K562 (cell line): Measurements from ENCODE around the gene PDZRN3. TPM values are rescaled to one million over a fixed set of nuclear protein-coding genes. Genes with fewer than 3 reads are reported as not detected.

ENCODE experiments used
- ATAC-seq: fragments of 200-7000 bp; cut with Tn5 transposase; 3 replicates; pipeline ENCODE4 v1.9.1; 2020; ENCODE audit warnings: moderate library complexity
- BruUV-seq: library from RNA; stranded (reverse); fragments of 400-500 nt; replicated peaks from 2 replicates; lab custom pipeline; 2021; lab: Mats Ljungman, UMichigan
- CTCF ChIA-PET: fragments of 300-600 bp; formaldehyde crosslinking; extraction: SDS; loops from one replicate; lab custom pipeline; 2021; ENCODE audit warnings: low intra/inter-chr PET ratio; lab: Yijun Ruan, JAX
- POLR2A ChIA-PET: fragments of 300-600, 350-650 bp; sonication (Branson Sonifier 250); formaldehyde crosslinking; extraction: SDS; loops from one replicate; lab custom pipeline; 2021; ENCODE audit warnings: antibody characterized with exemption, inconsistent platforms; lab: Yijun Ruan, JAX
- DNase-seq, 4 experiments: peaks; one replicate each; pipeline versions ENCODE4 v3.0.0 to v3.0.0-alpha.2; 2011 to 2018; ENCODE audit warnings: low spot score in 3 of 4, mixed read lengths in 3 of 4; ENCODE audit errors: extremely low read depth in 1 of 4
- FAIRE-seq: peaks from 2 replicates; lab custom pipeline; 2011; peaks lifted over from hg19 to GRCh38; lab: Jason Lieb, UNC
- H2AFZ ChIP-seq: 2 replicates; pipeline ENCODE4 v1.6.0; 2011; ENCODE audit warnings: low read depth, low read length, control low read depth, inconsistent platforms
- H3K27ac ChIP-seq: fragments of 200-600 bp; 3 replicates; pipeline ENCODE4 v1.8.0; 2011; ENCODE audit warnings: low read depth, mild to moderate bottlenecking, control low read depth, inconsistent platforms, low read length, moderate library complexity, mixed read lengths; ENCODE audit errors: extremely low read depth
- H3K27me3 ChIP-seq, 2 experiments: fragments of 300-600 bp in 1 of 2; 2 replicates in 1 of 2; 3 replicates in 1 of 2; pipeline versions ENCODE4 v1.6.0 to v1.8.0; 2011; ENCODE audit warnings: inconsistent platforms in 2 of 2, low read length in 2 of 2, mild to moderate bottlenecking in 1 of 2, mixed read lengths in 1 of 2, moderate library complexity in 1 of 2; ENCODE audit not compliant: control insufficient read depth in 2 of 2, insufficient read depth in 2 of 2
- H3K36me3 ChIP-seq: fragments of 300-600 bp; 3 replicates; pipeline ENCODE4 v1.8.0; 2011; ENCODE audit warnings: mild to moderate bottlenecking, low read length, inconsistent platforms; ENCODE audit not compliant: control insufficient read depth, insufficient read depth
- H3K4me1 ChIP-seq, 2 experiments: fragments of 200-600 bp in 1 of 2; replicated peaks in 1 of 2; 2 replicates in 1 of 2; 3 replicates in 1 of 2; pipeline versions ENCODE4 v1.5.1 to v1.8.0; 2011; ENCODE audit warnings: inconsistent platforms in 2 of 2, low read length in 2 of 2, mild to moderate bottlenecking in 1 of 2, mixed read lengths in 1 of 2, moderate library complexity in 1 of 2; ENCODE audit not compliant: control insufficient read depth in 2 of 2, insufficient read depth in 2 of 2
- H3K4me2 ChIP-seq: 2 replicates; pipeline ENCODE4 v1.6.1; 2011; ENCODE audit warnings: low read length, control low read depth, inconsistent platforms, mixed read lengths; ENCODE audit not compliant: insufficient read depth
- H3K4me3 ChIP-seq: fragments of 200-600 bp; sonication (generic), shearing (Covaris generic); 2 replicates; pipeline ENCODE4 v1.5.1; 2016; ENCODE audit warnings: control low read depth, inconsistent platforms
- H3K79me2 ChIP-seq: fragments of 200-600 bp; 3 replicates; pipeline ENCODE4 v1.8.0; 2011; ENCODE audit warnings: low read length, inconsistent platforms; ENCODE audit not compliant: control insufficient read depth, insufficient read depth
- H3K9ac ChIP-seq, 2 experiments: 2 replicates each; pipeline versions ENCODE4 v1.6.0 to v1.6.1; 2011; ENCODE audit warnings: low read depth in 2 of 2, low read length in 2 of 2, control low read depth in 1 of 2, inconsistent platforms in 1 of 2, mild to moderate bottlenecking in 1 of 2, mixed read lengths in 1 of 2; ENCODE audit not compliant: insufficient read depth in 1 of 2
- H3K9me1 ChIP-seq: one replicate; pipeline ENCODE4 v1.6.0; 2011; ENCODE audit warnings: inconsistent platforms, mild to moderate bottlenecking, low read length, moderate library complexity; ENCODE audit not compliant: control insufficient read depth, insufficient read depth
- H3K9me3 ChIP-seq: replicated peaks from 2 replicates; pipeline ENCODE4 v1.5.1; 2011; ENCODE audit warnings: low read depth, low read length, inconsistent platforms; ENCODE audit not compliant: control insufficient read depth, insufficient read depth
- H4K20me1 ChIP-seq: replicated peaks from 2 replicates; pipeline ENCODE4 v1.6.1; 2011; ENCODE audit warnings: low read length, inconsistent platforms, mixed read lengths; ENCODE audit not compliant: control insufficient read depth, insufficient read depth
- ATF7 ChIP-seq: fragments of 450-650 bp; IDR thresholded peaks from 2 replicates; pipeline ENCODE4 v1.7.1; 2014; ENCODE audit warnings: mild to moderate bottlenecking, moderate library complexity
- HLTF ChIP-seq: fragments of 450-650 bp; IDR thresholded peaks from 2 replicates; pipeline ENCODE4 v1.6.1; 2016
- KAT2B ChIP-seq: IDR thresholded peaks from one replicate; pipeline ENCODE4 v1.6.1; 2012; ENCODE audit warnings: low read depth, mild to moderate bottlenecking, control low read depth, inconsistent platforms, low read length, moderate library complexity
- NR1H2 ChIP-seq: sonication (generic); formaldehyde crosslinking; IDR thresholded peaks from 2 replicates; pipeline ENCODE4 v1.4.0; 2020; ENCODE audit warnings: mild to moderate bottlenecking, missing genetic modification reagents
- U2AF1 ChIP-seq: fragments of 200-400 bp; formaldehyde crosslinking; optimal IDR thresholded peaks from 2 replicates; pipeline ENCODE3; 2017; ENCODE audit warnings: mild to moderate bottlenecking, low read depth, low read length, moderate library complexity
- ZNF436 ChIP-seq: fragments of 250-450, 450-650 bp; sonication (Bioruptor Pico); formaldehyde crosslinking; IDR thresholded peaks from 2 replicates; pipeline ENCODE4 v1.7.0; 2020; ENCODE audit warnings: mild to moderate bottlenecking
- WGBS: fragments of 100-300 bp; shearing (Covaris generic); methylation state at CpG from one replicate; pipeline ENCODE4 v1.1.6; 2016; ENCODE audit warnings: low coverage, mixed read lengths; ENCODE audit not compliant: insufficient coverage; ENCODE audit errors: missing lambda C conversion rate; 5-methylcytosine and 5-hydroxymethylcytosine counted together
- in situ Hi-C: fragments of 300-500 bp; cut with MboI; formaldehyde crosslinking; loops from 4 replicates; pipeline ENCODE4 v1.15.0; 2018; ENCODE audit warnings: inconsistent platforms, mixed read lengths
- intact Hi-C: fragments of 100-400 bp; cut with micrococcal nuclease; formaldehyde crosslinking; loops from 2 replicates; pipeline ENCODE4 v1.14.2; 2022
- polyA plus RNA-seq, 8 experiments: library from polyadenylated mRNA; depleted of rRNA in 4 of 8; stranded (reverse) in 5 of 8; unstranded in 3 of 8; fragments of >200 nt; fragmentation: Nextera tagmentation in 2 of 8; fragmentation: Illumina TruSeq in 1 of 8; extraction: Ambion mirVana in 2 of 8; extraction: Trizol in 1 of 8; gene quantifications; 2 replicates each; pipeline versions ENCODE4 v1.2.1 to v1.2.3, GENCODE V29; 2011 to 2014; ENCODE audit warnings: inconsistent platforms in 1 of 8, missing spikeins in 1 of 8
- total RNA-seq, 7 experiments: library from RNA; depleted of rRNA in 6 of 7; stranded (reverse); fragments of >200 nt in 6 of 7; fragmentation: Illumina TruSeq in 2 of 7; extraction: Trizol in 2 of 7; gene quantifications; 2 replicates each; pipeline versions ENCODE4 v1.2.1 to v1.2.3, GENCODE V29; 2011 to 2021; ENCODE audit warnings: low replicate concordance in 1 of 7
- TF ChIP-seq, protein P1 (sequence below), 2 experiments: fragments of 450-650 bp; IDR thresholded peaks; 2 replicates each; pipeline ENCODE4 v1.6.1; 2018; ENCODE audit warnings: mild to moderate bottlenecking in 2 of 2, low read depth in 1 of 2; ENCODE audit not compliant: partially characterized antibody in 2 of 2
- TF ChIP-seq, protein P2 (sequence below): fragments of 250-450 bp; sonication (Bioruptor Pico); IDR thresholded peaks from 2 replicates; pipeline ENCODE4 v1.8.0; 2021; ENCODE audit warnings: mild to moderate bottlenecking, moderate library complexity
- TF ChIP-seq, protein P3 (sequence below): IDR thresholded peaks from 2 replicates; pipeline ENCODE4 v1.6.1; 2011; ENCODE audit warnings: borderline replicate concordance, low read depth, mild to moderate bottlenecking, moderate library complexity, low read length; ENCODE audit not compliant: insufficient read depth, poor library complexity, severe bottlenecking

PDZRN3 gene
- total and polyA plus RNA-seq, 9 of the 15 experiments (the other 6 are each of a cell fraction or from before 2014, with no cell fraction given): 0.16 TPM; not detected in 8

DNA sequence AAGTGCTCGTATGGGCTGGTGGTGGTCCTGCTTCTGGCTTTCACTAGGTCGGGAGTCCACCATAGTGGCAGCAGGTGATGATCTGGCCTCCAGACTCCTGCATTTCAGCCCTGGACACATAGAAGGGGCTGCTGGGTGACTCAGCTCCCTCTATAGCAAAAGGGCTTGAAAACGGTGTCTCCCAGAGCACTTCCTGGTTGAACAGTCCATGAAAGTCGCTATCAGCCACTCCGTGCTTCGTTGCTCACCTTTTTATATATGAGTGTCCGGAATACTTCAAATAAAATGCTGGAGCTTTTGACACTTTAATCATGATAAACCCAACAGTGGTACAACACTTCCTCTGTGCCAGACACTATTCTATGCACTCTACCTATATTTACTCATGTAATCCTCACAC is 213.2 kb downstream of the PDZRN3 start:
- Histone ChIP-seq H3K9me1 (no peaks in the 10 kb centered on the region), H3K4me1 (no peaks in the 10 kb centered on the region), H3K4me2 (no peak overlapping the region), H3K4me3 (no peak overlapping the region), H3K79me2 (no peaks in the 10 kb centered on the region), H3K9ac (no peak overlapping the region), H4K20me1 (no peaks in the 10 kb centered on the region), H3K9me3 (no peaks in the 10 kb centered on the region), H3K27ac (no peak overlapping the region), H3K36me3 (no peaks in the 10 kb centered on the region), H3K27me3 (peaks cover 0 to 10% of the 10 kb centered on the region in 2 experiments; a peak in 1 of 5 replicates), H2AFZ (no peak overlapping the region)
- 0% methylated on average over 5 of the region's 7 CpGs for WGBS
- ChIA-PET CTCF (no interaction called here), POLR2A (no interaction called here)
- no peak for DNase-seq
- FAIRE-seq: no peak
- no peak for ATAC-seq
- BruUV-seq: no TSS peak
- intact Hi-C loops: no loop called here
- in situ Hi-C loops: no loop called here
- TF ChIP-seq ZNF436 (CRISPR knock-in tag) (no peak), NR1H2 (CRISPR knock-in tag) (no peak), ATF7 (no peak), KAT2B (no peak), U2AF1 (no peak), HLTF (no peak)
- TF ChIP-seq, protein P1, sequence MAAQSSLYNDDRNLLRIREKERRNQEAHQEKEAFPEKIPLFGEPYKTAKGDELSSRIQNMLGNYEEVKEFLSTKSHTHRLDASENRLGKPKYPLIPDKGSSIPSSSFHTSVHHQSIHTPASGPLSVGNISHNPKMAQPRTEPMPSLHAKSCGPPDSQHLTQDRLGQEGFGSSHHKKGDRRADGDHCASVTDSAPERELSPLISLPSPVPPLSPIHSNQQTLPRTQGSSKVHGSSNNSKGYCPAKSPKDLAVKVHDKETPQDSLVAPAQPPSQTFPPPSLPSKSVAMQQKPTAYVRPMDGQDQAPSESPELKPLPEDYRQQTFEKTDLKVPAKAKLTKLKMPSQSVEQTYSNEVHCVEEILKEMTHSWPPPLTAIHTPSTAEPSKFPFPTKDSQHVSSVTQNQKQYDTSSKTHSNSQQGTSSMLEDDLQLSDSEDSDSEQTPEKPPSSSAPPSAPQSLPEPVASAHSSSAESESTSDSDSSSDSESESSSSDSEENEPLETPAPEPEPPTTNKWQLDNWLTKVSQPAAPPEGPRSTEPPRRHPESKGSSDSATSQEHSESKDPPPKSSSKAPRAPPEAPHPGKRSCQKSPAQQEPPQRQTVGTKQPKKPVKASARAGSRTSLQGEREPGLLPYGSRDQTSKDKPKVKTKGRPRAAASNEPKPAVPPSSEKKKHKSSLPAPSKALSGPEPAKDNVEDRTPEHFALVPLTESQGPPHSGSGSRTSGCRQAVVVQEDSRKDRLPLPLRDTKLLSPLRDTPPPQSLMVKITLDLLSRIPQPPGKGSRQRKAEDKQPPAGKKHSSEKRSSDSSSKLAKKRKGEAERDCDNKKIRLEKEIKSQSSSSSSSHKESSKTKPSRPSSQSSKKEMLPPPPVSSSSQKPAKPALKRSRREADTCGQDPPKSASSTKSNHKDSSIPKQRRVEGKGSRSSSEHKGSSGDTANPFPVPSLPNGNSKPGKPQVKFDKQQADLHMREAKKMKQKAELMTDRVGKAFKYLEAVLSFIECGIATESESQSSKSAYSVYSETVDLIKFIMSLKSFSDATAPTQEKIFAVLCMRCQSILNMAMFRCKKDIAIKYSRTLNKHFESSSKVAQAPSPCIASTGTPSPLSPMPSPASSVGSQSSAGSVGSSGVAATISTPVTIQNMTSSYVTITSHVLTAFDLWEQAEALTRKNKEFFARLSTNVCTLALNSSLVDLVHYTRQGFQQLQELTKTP (IDR thresholded peaks at IDR 0.05; ENCODE audit: low read depth in 1 of 2, partially characterized antibody in 2 of 2): no peak
- TF ChIP-seq, protein P2, sequence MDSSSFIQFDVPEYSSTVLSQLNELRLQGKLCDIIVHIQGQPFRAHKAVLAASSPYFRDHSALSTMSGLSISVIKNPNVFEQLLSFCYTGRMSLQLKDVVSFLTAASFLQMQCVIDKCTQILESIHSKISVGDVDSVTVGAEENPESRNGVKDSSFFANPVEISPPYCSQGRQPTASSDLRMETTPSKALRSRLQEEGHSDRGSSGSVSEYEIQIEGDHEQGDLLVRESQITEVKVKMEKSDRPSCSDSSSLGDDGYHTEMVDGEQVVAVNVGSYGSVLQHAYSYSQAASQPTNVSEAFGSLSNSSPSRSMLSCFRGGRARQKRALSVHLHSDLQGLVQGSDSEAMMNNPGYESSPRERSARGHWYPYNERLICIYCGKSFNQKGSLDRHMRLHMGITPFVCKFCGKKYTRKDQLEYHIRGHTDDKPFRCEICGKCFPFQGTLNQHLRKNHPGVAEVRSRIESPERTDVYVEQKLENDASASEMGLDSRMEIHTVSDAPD (CRISPR knock-in tag): no peak
- TF ChIP-seq, protein P3, sequence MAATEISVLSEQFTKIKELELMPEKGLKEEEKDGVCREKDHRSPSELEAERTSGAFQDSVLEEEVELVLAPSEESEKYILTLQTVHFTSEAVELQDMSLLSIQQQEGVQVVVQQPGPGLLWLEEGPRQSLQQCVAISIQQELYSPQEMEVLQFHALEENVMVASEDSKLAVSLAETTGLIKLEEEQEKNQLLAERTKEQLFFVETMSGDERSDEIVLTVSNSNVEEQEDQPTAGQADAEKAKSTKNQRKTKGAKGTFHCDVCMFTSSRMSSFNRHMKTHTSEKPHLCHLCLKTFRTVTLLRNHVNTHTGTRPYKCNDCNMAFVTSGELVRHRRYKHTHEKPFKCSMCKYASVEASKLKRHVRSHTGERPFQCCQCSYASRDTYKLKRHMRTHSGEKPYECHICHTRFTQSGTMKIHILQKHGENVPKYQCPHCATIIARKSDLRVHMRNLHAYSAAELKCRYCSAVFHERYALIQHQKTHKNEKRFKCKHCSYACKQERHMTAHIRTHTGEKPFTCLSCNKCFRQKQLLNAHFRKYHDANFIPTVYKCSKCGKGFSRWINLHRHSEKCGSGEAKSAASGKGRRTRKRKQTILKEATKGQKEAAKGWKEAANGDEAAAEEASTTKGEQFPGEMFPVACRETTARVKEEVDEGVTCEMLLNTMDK: no peak
